ENCODE measurements around the gene ACOT12.
"Not testable (repeated sequence)": the region's sequence is repeated elsewhere in the genome, so short reads cannot be mapped to it uniquely, and the experiment has no call there.

DNA sequence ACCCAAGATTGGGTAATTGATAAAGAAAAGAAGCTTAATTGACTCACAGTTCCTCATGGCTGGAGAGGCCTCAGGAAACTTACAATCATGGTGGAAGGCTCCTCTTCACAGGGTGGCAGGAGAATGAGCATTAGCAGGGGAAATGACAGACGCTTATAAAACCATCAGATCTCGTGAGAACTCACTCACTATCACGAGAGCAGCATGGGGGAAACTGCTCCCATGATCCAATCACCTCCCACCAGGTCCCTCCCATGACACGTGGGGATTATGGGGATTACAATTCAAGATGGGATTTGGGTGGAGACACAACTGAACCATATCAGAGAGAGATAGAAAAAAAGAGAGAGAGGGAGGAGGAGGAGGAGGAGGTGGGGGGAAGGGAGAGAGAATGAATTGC is 13.9 kb upstream of the ACOT12 start:
- TF ChIP-seq POLR2AphosphoS5 (IDR thresholded peaks at IDR 0.05; ENCODE audit: low read depth); EZH2 (IDR thresholded peaks at IDR 0.05; ENCODE audit: low read depth, unreplicated experiment); EZH2phosphoT487 (IDR thresholded peaks at IDR 0.05; ENCODE audit: unreplicated experiment); STAT1 (IDR thresholded peaks at IDR 0.05; ENCODE audit: unreplicated experiment); JUNB (IDR thresholded peaks at IDR 0.05; ENCODE audit: unreplicated experiment); CREB1 (CRISPR knock-in tag; IDR thresholded peaks at IDR 0.05; ENCODE audit: low read depth); ZNF331 (CRISPR knock-in tag; IDR thresholded peaks at IDR 0.05; ENCODE audit: low read depth): not testable (repeated sequence)
- TF ChIP-seq, protein P1, sequence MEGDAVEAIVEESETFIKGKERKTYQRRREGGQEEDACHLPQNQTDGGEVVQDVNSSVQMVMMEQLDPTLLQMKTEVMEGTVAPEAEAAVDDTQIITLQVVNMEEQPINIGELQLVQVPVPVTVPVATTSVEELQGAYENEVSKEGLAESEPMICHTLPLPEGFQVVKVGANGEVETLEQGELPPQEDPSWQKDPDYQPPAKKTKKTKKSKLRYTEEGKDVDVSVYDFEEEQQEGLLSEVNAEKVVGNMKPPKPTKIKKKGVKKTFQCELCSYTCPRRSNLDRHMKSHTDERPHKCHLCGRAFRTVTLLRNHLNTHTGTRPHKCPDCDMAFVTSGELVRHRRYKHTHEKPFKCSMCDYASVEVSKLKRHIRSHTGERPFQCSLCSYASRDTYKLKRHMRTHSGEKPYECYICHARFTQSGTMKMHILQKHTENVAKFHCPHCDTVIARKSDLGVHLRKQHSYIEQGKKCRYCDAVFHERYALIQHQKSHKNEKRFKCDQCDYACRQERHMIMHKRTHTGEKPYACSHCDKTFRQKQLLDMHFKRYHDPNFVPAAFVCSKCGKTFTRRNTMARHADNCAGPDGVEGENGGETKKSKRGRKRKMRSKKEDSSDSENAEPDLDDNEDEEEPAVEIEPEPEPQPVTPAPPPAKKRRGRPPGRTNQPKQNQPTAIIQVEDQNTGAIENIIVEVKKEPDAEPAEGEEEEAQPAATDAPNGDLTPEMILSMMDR (conservative IDR thresholded peaks at IDR 0.05; ENCODE audit: low read depth in 2 of 2): not testable (repeated sequence)
- TF ChIP-seq, protein P2, sequence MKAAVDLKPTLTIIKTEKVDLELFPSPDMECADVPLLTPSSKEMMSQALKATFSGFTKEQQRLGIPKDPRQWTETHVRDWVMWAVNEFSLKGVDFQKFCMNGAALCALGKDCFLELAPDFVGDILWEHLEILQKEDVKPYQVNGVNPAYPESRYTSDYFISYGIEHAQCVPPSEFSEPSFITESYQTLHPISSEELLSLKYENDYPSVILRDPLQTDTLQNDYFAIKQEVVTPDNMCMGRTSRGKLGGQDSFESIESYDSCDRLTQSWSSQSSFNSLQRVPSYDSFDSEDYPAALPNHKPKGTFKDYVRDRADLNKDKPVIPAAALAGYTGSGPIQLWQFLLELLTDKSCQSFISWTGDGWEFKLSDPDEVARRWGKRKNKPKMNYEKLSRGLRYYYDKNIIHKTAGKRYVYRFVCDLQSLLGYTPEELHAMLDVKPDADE (IDR thresholded peaks at IDR 0.05): not testable (repeated sequence)
- TF ChIP-seq, protein P3, sequence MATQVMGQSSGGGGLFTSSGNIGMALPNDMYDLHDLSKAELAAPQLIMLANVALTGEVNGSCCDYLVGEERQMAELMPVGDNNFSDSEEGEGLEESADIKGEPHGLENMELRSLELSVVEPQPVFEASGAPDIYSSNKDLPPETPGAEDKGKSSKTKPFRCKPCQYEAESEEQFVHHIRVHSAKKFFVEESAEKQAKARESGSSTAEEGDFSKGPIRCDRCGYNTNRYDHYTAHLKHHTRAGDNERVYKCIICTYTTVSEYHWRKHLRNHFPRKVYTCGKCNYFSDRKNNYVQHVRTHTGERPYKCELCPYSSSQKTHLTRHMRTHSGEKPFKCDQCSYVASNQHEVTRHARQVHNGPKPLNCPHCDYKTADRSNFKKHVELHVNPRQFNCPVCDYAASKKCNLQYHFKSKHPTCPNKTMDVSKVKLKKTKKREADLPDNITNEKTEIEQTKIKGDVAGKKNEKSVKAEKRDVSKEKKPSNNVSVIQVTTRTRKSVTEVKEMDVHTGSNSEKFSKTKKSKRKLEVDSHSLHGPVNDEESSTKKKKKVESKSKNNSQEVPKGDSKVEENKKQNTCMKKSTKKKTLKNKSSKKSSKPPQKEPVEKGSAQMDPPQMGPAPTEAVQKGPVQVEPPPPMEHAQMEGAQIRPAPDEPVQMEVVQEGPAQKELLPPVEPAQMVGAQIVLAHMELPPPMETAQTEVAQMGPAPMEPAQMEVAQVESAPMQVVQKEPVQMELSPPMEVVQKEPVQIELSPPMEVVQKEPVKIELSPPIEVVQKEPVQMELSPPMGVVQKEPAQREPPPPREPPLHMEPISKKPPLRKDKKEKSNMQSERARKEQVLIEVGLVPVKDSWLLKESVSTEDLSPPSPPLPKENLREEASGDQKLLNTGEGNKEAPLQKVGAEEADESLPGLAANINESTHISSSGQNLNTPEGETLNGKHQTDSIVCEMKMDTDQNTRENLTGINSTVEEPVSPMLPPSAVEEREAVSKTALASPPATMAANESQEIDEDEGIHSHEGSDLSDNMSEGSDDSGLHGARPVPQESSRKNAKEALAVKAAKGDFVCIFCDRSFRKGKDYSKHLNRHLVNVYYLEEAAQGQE (IDR thresholded peaks at IDR 0.05; ENCODE audit: unreplicated experiment): not testable (repeated sequence)
- TF ChIP-seq, protein P4, sequence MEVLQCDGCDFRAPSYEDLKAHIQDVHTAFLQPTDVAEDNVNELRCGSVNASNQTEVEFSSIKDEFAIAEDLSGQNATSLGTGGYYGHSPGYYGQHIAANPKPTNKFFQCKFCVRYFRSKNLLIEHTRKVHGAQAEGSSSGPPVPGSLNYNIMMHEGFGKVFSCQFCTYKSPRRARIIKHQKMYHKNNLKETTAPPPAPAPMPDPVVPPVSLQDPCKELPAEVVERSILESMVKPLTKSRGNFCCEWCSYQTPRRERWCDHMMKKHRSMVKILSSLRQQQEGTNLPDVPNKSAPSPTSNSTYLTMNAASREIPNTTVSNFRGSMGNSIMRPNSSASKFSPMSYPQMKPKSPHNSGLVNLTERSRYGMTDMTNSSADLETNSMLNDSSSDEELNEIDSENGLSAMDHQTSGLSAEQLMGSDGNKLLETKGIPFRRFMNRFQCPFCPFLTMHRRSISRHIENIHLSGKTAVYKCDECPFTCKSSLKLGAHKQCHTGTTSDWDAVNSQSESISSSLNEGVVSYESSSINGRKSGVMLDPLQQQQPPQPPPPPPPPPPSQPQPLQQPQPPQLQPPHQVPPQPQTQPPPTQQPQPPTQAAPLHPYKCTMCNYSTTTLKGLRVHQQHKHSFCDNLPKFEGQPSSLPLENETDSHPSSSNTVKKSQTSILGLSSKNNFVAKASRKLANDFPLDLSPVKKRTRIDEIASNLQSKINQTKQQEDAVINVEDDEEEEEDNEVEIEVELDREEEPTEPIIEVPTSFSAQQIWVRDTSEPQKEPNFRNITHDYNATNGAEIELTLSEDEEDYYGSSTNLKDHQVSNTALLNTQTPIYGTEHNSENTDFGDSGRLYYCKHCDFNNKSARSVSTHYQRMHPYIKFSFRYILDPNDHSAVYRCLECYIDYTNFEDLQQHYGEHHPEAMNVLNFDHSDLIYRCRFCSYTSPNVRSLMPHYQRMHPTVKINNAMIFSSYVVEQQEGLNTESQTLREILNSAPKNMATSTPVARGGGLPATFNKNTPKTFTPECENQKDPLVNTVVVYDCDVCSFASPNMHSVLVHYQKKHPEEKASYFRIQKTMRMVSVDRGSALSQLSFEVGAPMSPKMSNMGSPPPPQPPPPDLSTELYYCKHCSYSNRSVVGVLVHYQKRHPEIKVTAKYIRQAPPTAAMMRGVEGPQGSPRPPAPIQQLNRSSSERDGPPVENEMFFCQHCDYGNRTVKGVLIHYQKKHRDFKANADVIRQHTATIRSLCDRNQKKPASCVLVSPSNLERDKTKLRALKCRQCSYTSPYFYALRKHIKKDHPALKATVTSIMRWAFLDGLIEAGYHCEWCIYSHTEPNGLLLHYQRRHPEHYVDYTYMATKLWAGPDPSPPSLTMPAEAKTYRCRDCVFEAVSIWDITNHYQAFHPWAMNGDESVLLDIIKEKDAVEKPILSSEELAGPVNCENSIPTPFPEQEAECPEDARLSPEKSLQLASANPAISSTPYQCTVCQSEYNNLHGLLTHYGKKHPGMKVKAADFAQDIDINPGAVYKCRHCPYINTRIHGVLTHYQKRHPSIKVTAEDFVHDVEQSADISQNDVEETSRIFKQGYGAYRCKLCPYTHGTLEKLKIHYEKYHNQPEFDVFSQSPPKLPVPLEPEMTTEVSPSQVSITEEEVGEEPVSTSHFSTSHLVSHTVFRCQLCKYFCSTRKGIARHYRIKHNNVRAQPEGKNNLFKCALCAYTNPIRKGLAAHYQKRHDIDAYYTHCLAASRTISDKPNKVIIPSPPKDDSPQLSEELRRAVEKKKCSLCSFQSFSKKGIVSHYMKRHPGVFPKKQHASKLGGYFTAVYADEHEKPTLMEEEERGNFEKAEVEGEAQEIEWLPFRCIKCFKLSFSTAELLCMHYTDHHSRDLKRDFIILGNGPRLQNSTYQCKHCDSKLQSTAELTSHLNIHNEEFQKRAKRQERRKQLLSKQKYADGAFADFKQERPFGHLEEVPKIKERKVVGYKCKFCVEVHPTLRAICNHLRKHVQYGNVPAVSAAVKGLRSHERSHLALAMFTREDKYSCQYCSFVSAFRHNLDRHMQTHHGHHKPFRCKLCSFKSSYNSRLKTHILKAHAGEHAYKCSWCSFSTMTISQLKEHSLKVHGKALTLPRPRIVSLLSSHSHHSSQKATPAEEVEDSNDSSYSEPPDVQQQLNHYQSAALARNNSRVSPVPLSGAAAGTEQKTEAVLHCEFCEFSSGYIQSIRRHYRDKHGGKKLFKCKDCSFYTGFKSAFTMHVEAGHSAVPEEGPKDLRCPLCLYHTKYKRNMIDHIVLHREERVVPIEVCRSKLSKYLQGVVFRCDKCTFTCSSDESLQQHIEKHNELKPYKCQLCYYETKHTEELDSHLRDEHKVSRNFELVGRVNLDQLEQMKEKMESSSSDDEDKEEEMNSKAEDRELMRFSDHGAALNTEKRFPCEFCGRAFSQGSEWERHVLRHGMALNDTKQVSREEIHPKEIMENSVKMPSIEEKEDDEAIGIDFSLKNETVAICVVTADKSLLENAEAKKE (CRISPR knock-in tag; IDR thresholded peaks at IDR 0.05): not testable (repeated sequence)

All from GM23338 (cell line).